Stomach smooth muscle (tissue), 2 donors: Measurements from ENCODE around the gene LNX1.

Experiments
- H3K27ac ChIP-seq: one replicate; pipeline ENCODE4 v1.7.0; 2013; ENCODE audit warnings: mild to moderate bottlenecking, low read length, inconsistent platforms
- H3K27me3 ChIP-seq, 2 donors: one replicate each; pipeline ENCODE4 v1.7.0; 2013; ENCODE audit warnings: low read length in 2 of 2; ENCODE audit not compliant: insufficient read depth in 2 of 2, control insufficient read depth in 1 of 2
- H3K36me3 ChIP-seq, 2 donors: one replicate each; pipeline ENCODE4 v1.7.0; 2013; ENCODE audit warnings: low read length in 2 of 2; ENCODE audit not compliant: control insufficient read depth in 2 of 2, insufficient read depth in 2 of 2
- H3K4me1 ChIP-seq: one replicate; pipeline ENCODE4 v1.7.0; 2013; ENCODE audit warnings: low read length; ENCODE audit not compliant: control insufficient read depth, insufficient read depth
- H3K4me3 ChIP-seq, 2 donors: one replicate each; pipeline ENCODE4 v1.7.0; 2013; ENCODE audit warnings: low read length in 2 of 2
- H3K9ac ChIP-seq, 2 donors: one replicate each; pipeline ENCODE4 v1.7.0; 2013; ENCODE audit warnings: low read length in 2 of 2, mild to moderate bottlenecking in 1 of 2
- H3K9me3 ChIP-seq, 2 donors: one replicate each; pipeline ENCODE4 v1.7.0; 2013; ENCODE audit warnings: low read length in 2 of 2; ENCODE audit not compliant: control insufficient read depth in 2 of 2
- donor health status: healthy.
- donor health status: Pancreatic carcinoma.

Gene LNX1

GRCh38 chr4:53589511-53589910 lies 1.8 kb downstream of the LNX1 start:
- H3K27ac ChIP-seq = no peak overlapping the region
- no peaks in the 10 kb centered on the region for H3K36me3 ChIP-seq
- no peaks in the 10 kb centered on the region for H3K4me1 ChIP-seq
- H3K9ac ChIP-seq = no peak overlapping the region
- peaks cover 0 to 10% of the 10 kb centered on the region in 2 donors for H3K27me3 ChIP-seq
- no peak overlapping the region for H3K4me3 ChIP-seq
- H3K9me3 ChIP-seq = no peaks in the 10 kb centered on the region

- Histone ChIP-seq H3K27ac (no peak overlapping the region), H3K4me1 (no peaks in the 10 kb centered on the region), H3K27me3 (peaks cover 0 to 9% of the 10 kb centered on the region in 2 donors), H3K9ac (no peak overlapping the region), H3K36me3 (no peaks in the 10 kb centered on the region), H3K9me3 (no peaks in the 10 kb centered on the region), H3K4me3 (no peak overlapping the region)
Observed at GRCh38 chr4:53587135-53587534, 4.2 kb downstream of the LNX1 start.

GRCh38 chr4:53586121-53586816 lies 5.0 kb downstream of the LNX1 start:
- no peak overlapping the region for H3K9ac ChIP-seq
- H3K4me3 ChIP-seq = no peak overlapping the region
- H3K27me3 ChIP-seq = peaks cover 0 to 3% of the 10 kb centered on the region in 2 donors
- H3K36me3 ChIP-seq = no peaks in the 10 kb centered on the region
- H3K9me3 ChIP-seq = no peaks in the 10 kb centered on the region
- H3K4me1 ChIP-seq = no peaks in the 10 kb centered on the region
- no peak overlapping the region for H3K27ac ChIP-seq

GRCh38 chr4:53584658-53585057 lies 6.6 kb downstream of the LNX1 start:
- Histone ChIP-seq H3K4me1 (no peaks in the 10 kb centered on the region), H3K9me3 (no peaks in the 10 kb centered on the region), H3K27ac (no peak overlapping the region), H3K9ac (no peak overlapping the region), H3K36me3 (no peaks in the 10 kb centered on the region), H3K4me3 (no peak overlapping the region), H3K27me3 (no peaks in the 10 kb centered on the region)

- Histone ChIP-seq H3K4me1 (no peaks in the 10 kb centered on the region), H3K9ac (no peak overlapping the region), H3K4me3 (no peak overlapping the region), H3K36me3 (no peaks in the 10 kb centered on the region), H3K27ac (no peak overlapping the region), H3K9me3 (no peaks in the 10 kb centered on the region), H3K27me3 (no peaks in the 10 kb centered on the region)
Observed at GRCh38 chr4:53583513-53583912, 7.8 kb downstream of the LNX1 start.

- Histone ChIP-seq H3K4me1 (no peaks in the 10 kb centered on the region), H3K27me3 (no peaks in the 10 kb centered on the region), H3K4me3 (no peak overlapping the region), H3K36me3 (no peaks in the 10 kb centered on the region), H3K9ac (no peak overlapping the region), H3K9me3 (no peaks in the 10 kb centered on the region), H3K27ac (no peak overlapping the region)
Observed at GRCh38 chr4:53582194-53582593, 9.1 kb downstream of the LNX1 start.

- H3K27me3 ChIP-seq = no peaks in the 10 kb centered on the region
- H3K4me3 ChIP-seq = no peak overlapping the region
- no peaks in the 10 kb centered on the region for H3K4me1 ChIP-seq
- no peak overlapping the region for H3K9ac ChIP-seq
- H3K9me3 ChIP-seq = no peaks in the 10 kb centered on the region
- no peak overlapping the region for H3K27ac ChIP-seq
- H3K36me3 ChIP-seq = no peaks in the 10 kb centered on the region
Observed at GRCh38 chr4:53580274-53580673, 11.0 kb downstream of the LNX1 start.

GRCh38 chr4:53579826-53580225 lies 11.5 kb downstream of the LNX1 start:
- Histone ChIP-seq H3K27me3 (no peaks in the 10 kb centered on the region), H3K4me1 (no peaks in the 10 kb centered on the region), H3K9ac (no peak overlapping the region), H3K9me3 (no peaks in the 10 kb centered on the region), H3K4me3 (no peak overlapping the region), H3K27ac (no peak overlapping the region), H3K36me3 (no peaks in the 10 kb centered on the region)

- no peaks in the 10 kb centered on the region for H3K27me3 ChIP-seq
- H3K4me3 ChIP-seq = no peak overlapping the region
- H3K9ac ChIP-seq = no peak overlapping the region
- no peaks in the 10 kb centered on the region for H3K9me3 ChIP-seq
- H3K36me3 ChIP-seq = no peaks in the 10 kb centered on the region
- H3K27ac ChIP-seq = no peak overlapping the region
- H3K4me1 ChIP-seq = no peaks in the 10 kb centered on the region
Observed at GRCh38 chr4:53576676-53577372, 14.5 kb downstream of the LNX1 start.

GRCh38 chr4:53576071-53576617 lies 15.1 kb downstream of the LNX1 start:
- Histone ChIP-seq H3K9me3 (no peaks in the 10 kb centered on the region), H3K27ac (no peak overlapping the region), H3K9ac (no peak overlapping the region), H3K36me3 (no peaks in the 10 kb centered on the region), H3K4me3 (no peak overlapping the region), H3K4me1 (no peaks in the 10 kb centered on the region), H3K27me3 (no peaks in the 10 kb centered on the region)

GRCh38 chr4:53575552-53575951 lies 15.7 kb downstream of the LNX1 start:
- Histone ChIP-seq H3K9ac (no peak overlapping the region), H3K36me3 (no peaks in the 10 kb centered on the region), H3K4me1 (no peaks in the 10 kb centered on the region), H3K27ac (no peak overlapping the region), H3K27me3 (no peaks in the 10 kb centered on the region), H3K4me3 (no peak overlapping the region), H3K9me3 (no peaks in the 10 kb centered on the region)
